Smooth muscle cell (in vitro differentiated cells): Measurements from ENCODE around the gene PPY. TPM values are rescaled to one million over a fixed set of nuclear protein-coding genes. Genes with fewer than 3 reads are reported as not detected.

Experiments
- DNase-seq: peaks from one replicate; lab custom pipeline; 2025; ENCODE audit not compliant: unreplicated experiment; lab: John Stamatoyannopoulos, UW
- H2AFZ ChIP-seq: fragments of 200-600 bp; sonication (generic); 2 replicates; pipeline ENCODE4 v1.6.0; 2016; ENCODE audit warnings: antibody characterized with exemption, low read depth, mild to moderate bottlenecking
- H3F3A ChIP-seq: fragments of 200-600 bp; sonication (generic); 2 replicates; pipeline ENCODE4 v1.6.0; 2017; ENCODE audit warnings: antibody characterized with exemption, low read depth
- H3K27ac ChIP-seq: fragments of 200-600 bp; sonication (generic); 2 replicates; pipeline ENCODE4 v1.5.1; 2016; ENCODE audit warnings: low read depth, mild to moderate bottlenecking
- H3K27me3 ChIP-seq: fragments of 200-600 bp; sonication (generic); 2 replicates; pipeline ENCODE4 v1.6.1; 2016; ENCODE audit warnings: low read depth, mild to moderate bottlenecking
- H3K36me3 ChIP-seq: fragments of 200-600 bp; sonication (generic); 2 replicates; pipeline ENCODE4 v1.5.1; 2016; ENCODE audit warnings: low read depth
- H3K4me1 ChIP-seq: fragments of 200-600 bp; sonication (generic); 2 replicates; pipeline ENCODE4 v1.5.1; 2016; ENCODE audit warnings: low read depth
- H3K4me2 ChIP-seq: fragments of 200-600 bp; sonication (generic); 2 replicates; pipeline ENCODE4 v1.6.0; 2016; ENCODE audit warnings: mild to moderate bottlenecking
- H3K4me3 ChIP-seq: fragments of 200-600 bp; sonication (generic); 2 replicates; pipeline ENCODE4 v1.5.1; 2016; ENCODE audit warnings: mild to moderate bottlenecking
- H3K79me2 ChIP-seq: fragments of 200-600 bp; sonication (generic); 2 replicates; pipeline ENCODE4 v1.6.0; 2016; ENCODE audit warnings: low read depth, mild to moderate bottlenecking
- H3K9ac ChIP-seq: fragments of 200-600 bp; sonication (generic); 2 replicates; pipeline ENCODE4 v1.6.0; 2016; ENCODE audit warnings: low read depth
- H3K9me3 ChIP-seq: fragments of 200-600 bp; sonication (generic); replicated peaks from 2 replicates; pipeline ENCODE4 v1.5.1; 2016; ENCODE audit warnings: low read depth
- H4K20me1 ChIP-seq: fragments of 200-600 bp; sonication (generic); 2 replicates; pipeline ENCODE4 v1.6.0; 2016; ENCODE audit warnings: low read depth
- CTCF ChIP-seq: fragments of 200-600 bp; sonication (generic); IDR thresholded peaks from 2 replicates; pipeline ENCODE4 v1.5.1; 2017; ENCODE audit warnings: borderline replicate concordance, mild to moderate bottlenecking, antibody characterized with exemption; ENCODE audit not compliant: insufficient read depth, poor library complexity, severe bottlenecking
- WGBS: methylation state at CpG from one replicate; pipeline ENCODE4 v1.1.7; 2016; ENCODE audit warnings: low lambda C conversion rate; 5-methylcytosine and 5-hydroxymethylcytosine counted together
- polyA plus RNA-seq: library from polyadenylated mRNA; unstranded; fragments of >200 nt; fragmentation: Nextera tagmentation; extraction: Ambion mirVana; gene quantifications from 2 replicates; pipeline ENCODE4 v1.2.1, GENCODE V29; 2016
- total RNA-seq: library from RNA; depleted of rRNA; stranded (reverse); fragments of >200 nt; gene quantifications from 2 replicates; pipeline ENCODE4 v1.2.3, GENCODE V29; 2014

PPY gene
- total and polyA plus RNA-seq, 2 experiments from 2014 or later, result not detected

GRCh38 chr17:43907998-43908721, 34.1 kb downstream of the PPY start:
- peak overlapping the region; percentile 78 for H3K27ac ChIP-seq
- H2AFZ ChIP-seq, result peak overlapping the region; percentile 98
- peak overlapping the region; percentile 92 for H3K9ac ChIP-seq
- peak; percentile 27 for DNase-seq
- peak overlapping the region; percentile 94 for H3K4me3 ChIP-seq
- peaks cover 9% of the 10 kb centered on the region for H3K27me3 ChIP-seq
- peaks cover 23% of the 10 kb centered on the region for H3K4me1 ChIP-seq
- no peaks in the 10 kb centered on the region for H3K79me2 ChIP-seq
- H4K20me1 ChIP-seq, result peaks cover 13% of the 10 kb centered on the region
- no peak for TF ChIP-seq CTCF
- H3K9me3 ChIP-seq, result no peaks in the 10 kb centered on the region
- H3K36me3 ChIP-seq, result no peaks in the 10 kb centered on the region
- 9% methylated on average over 26 of the region's 26 CpGs for WGBS
- peak overlapping the region; percentile 99 for H3K4me2 ChIP-seq
- H3F3A ChIP-seq, result no peaks in the 10 kb centered on the region

- Histone ChIP-seq H3K27me3 (peaks cover 7% of the 10 kb centered on the region), H3K9ac (peak within 1 kb of the TSS; percentile 92), H3K4me1 (peaks cover 27% of the 10 kb centered on the region), H3K36me3 (no peaks in the 10 kb centered on the region), H3F3A (no peaks in the 10 kb centered on the region), H3K4me3 (peak within 1 kb of the TSS; percentile 94), H3K79me2 (no peaks in the 10 kb centered on the region), H2AFZ (peak within 1 kb of the TSS; percentile 98), H4K20me1 (peaks cover 13% of the 10 kb centered on the region), H3K4me2 (peak within 1 kb of the TSS; percentile 99), H3K27ac (peak within 1 kb of the TSS; percentile 78), H3K9me3 (no peaks in the 10 kb centered on the region)
- under 1% methylated on average over 36 of the region's 36 CpGs for WGBS
- no peak for TF ChIP-seq CTCF
- peak; percentile 54 for DNase-seq
Measured at GRCh38 chr17:43907425-43907981, 34.8 kb downstream of the PPY start, which contains the start of gene MPP2. MPP2 (minus strand) TSS chr17:43907536; CDS start chr17:43904460, 3,076 bp downstream.

- Histone ChIP-seq H4K20me1 (peaks cover 13% of the 10 kb centered on the region), H3F3A (no peaks in the 10 kb centered on the region), H3K4me3 (peak overlapping the region; percentile 94), H2AFZ (peak overlapping the region; percentile 98), H3K27me3 (peaks cover 7% of the 10 kb centered on the region), H3K36me3 (no peaks in the 10 kb centered on the region), H3K79me2 (no peaks in the 10 kb centered on the region), H3K4me2 (peak overlapping the region; percentile 99), H3K9ac (peak overlapping the region; percentile 92), H3K27ac (peak overlapping the region; percentile 78), H3K9me3 (no peaks in the 10 kb centered on the region), H3K4me1 (peaks cover 32% of the 10 kb centered on the region)
- DNase-seq, result peak; percentile 54
- 2% methylated on average over 24 of the region's 29 CpGs for WGBS
- TF ChIP-seq CTCF, result no peak
Measured at GRCh38 chr17:43906951-43907424, 35.3 kb downstream of the PPY start.
